ENCODE measurements around the gene ABCB4. TPM values are rescaled to one million over a fixed set of nuclear protein-coding genes. Genes with fewer than 3 reads are reported as not detected.

Gene ABCB4
- total RNA-seq, 1 experiment from 2014 or later = not detected

DNA sequence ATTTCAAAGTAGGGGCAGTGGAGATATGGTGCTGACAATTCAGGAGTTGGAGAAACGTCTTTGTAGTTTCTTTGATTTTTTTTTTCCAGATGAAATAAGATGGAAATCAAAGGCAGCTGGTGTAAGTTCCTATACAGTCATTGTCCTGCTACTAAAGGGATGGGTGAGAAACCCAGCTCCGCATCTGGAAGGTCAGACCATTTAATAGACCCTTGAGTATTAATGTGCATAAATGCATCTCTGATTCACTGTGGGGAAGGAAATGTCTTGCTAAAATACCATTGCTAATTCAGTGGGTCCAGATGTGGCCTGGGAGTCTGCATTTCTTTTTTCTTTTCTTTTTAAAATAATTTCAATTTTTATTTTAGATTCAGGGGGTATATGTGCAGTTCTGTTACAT is 15.5 kb downstream of the ABCB4 start:
- no peak overlapping the region for H2AFZ ChIP-seq (ENCODE audit: low read depth, low read length, poor library complexity, severe bottlenecking)
- H4K20me1 ChIP-seq (ENCODE audit: insufficient read depth) = no peaks in the 10 kb centered on the region
- DNase-seq (ENCODE audit: low read depth, low spot score) = no peak
- H3K79me2 ChIP-seq (ENCODE audit: insufficient read depth, low read length) = no peaks in the 10 kb centered on the region
- H3K9me2 ChIP-seq (ENCODE audit: insufficient read depth) = no peaks in the 10 kb centered on the region
- CTCF ChIA-PET = no interaction called here
- no peak for ATAC-seq
- no peaks in the 10 kb centered on the region for H3K9me3 ChIP-seq (ENCODE audit: control insufficient read depth in 1 of 2, insufficient read depth in 1 of 2, low read depth in 1 of 2, low read length in 2 of 2)
- TF ChIP-seq EZH2 (IDR thresholded peaks at IDR 0.05) = no peak
- no peak for TF ChIP-seq FOSL1 (IDR thresholded peaks at IDR 0.05; ENCODE audit: low read depth)
- no peak for TF ChIP-seq SRF (IDR thresholded peaks at IDR 0.05; ENCODE audit: low read depth)
- TF ChIP-seq TCF7L2 (IDR thresholded peaks at IDR 0.05; ENCODE audit: borderline replicate concordance, extremely low read depth, insufficient read depth, insufficient read length) = no peak
- no peak for TF ChIP-seq YY1 (IDR thresholded peaks at IDR 0.05; ENCODE audit: extremely low read depth, insufficient replicate concordance, low read depth, low read length)
- no peak for TF ChIP-seq CEBPB (IDR thresholded peaks at IDR 0.05; ENCODE audit: low read depth)
- TF ChIP-seq ZNF274 (IDR thresholded peaks at IDR 0.05; ENCODE audit: low read depth, low read length) = no peak
- TF ChIP-seq JUND (IDR thresholded peaks at IDR 0.05) = no peak
- TF ChIP-seq SIN3A (IDR thresholded peaks at IDR 0.05; ENCODE audit: low read depth) = no peak
- TF ChIP-seq POLR2A (IDR thresholded peaks at IDR 0.05; ENCODE audit: borderline replicate concordance, extremely low read depth, insufficient read depth, insufficient read length) = no peak
- TF ChIP-seq ELF1 (IDR thresholded peaks at IDR 0.05; ENCODE audit: borderline replicate concordance, low read depth) = no peak
- no peak overlapping the region for H3K4me3 ChIP-seq (replicated peaks in 1 of 2; ENCODE audit: low read depth in 1 of 2, low read length in 2 of 2)
- H3K27me3 ChIP-seq (ENCODE audit: insufficient read depth, low read length) = no peaks in the 10 kb centered on the region
- no peak overlapping the region for H3K27ac ChIP-seq (ENCODE audit: low read depth, low read length)
- H3K36me3 ChIP-seq (ENCODE audit: control insufficient read depth in 1 of 2, insufficient read depth in 2 of 2, low read length in 2 of 2) = no peaks in the 10 kb centered on the region
- no peak overlapping the region for H3K9ac ChIP-seq (ENCODE audit: low read length)
- peaks cover 0 to under 1% of the 10 kb centered on the region in 2 experiments; a peak in 1 of 4 replicates for H3K4me1 ChIP-seq (ENCODE audit: control insufficient read depth in 1 of 2, insufficient read depth in 2 of 2, low read length in 2 of 2)
- H3K4me2 ChIP-seq (ENCODE audit: low read length) = no peak overlapping the region
- intact Hi-C loops (cut with micrococcal nuclease) = no loop called here
- no TSS peak for BruUV-seq (replicated peaks)
- POLR2A ChIA-PET = no interaction called here
- RAD21 ChIA-PET (ENCODE audit: low non-redundant PET in 1 of 2, low total read pairs in 2 of 2, uncharacterized antibody in 2 of 2, unreplicated experiment in 2 of 2) = no interaction called here

DNA sequence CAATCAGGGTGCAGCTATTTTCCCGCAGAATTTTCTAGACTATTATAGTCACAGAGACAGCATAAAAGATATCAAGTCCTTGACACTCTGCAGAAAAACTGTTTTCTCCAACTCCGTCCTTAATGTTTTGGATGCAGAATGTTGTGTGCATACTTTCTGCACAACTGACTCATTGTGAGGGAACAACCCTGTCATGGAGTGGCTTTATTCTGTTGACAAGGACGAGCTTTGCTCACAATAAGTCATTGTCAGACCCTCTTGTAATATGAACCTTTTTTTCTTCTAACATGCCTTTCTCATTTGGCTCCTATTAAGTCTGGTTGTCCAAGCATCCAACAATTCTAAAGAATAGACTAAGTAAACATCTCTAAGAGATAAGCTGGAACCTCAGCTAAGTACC is 17.3 kb downstream of the ABCB4 start:
- TF ChIP-seq, protein P1, sequence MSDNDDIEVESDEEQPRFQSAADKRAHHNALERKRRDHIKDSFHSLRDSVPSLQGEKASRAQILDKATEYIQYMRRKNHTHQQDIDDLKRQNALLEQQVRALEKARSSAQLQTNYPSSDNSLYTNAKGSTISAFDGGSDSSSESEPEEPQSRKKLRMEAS (IDR thresholded peaks at IDR 0.05) = no peak
- TF ChIP-seq ZNF274 (IDR thresholded peaks at IDR 0.05; ENCODE audit: low read depth, low read length) = no peak
- TF ChIP-seq ZFX (IDR thresholded peaks at IDR 0.05) = no peak
- TF ChIP-seq JUND (IDR thresholded peaks at IDR 0.05) = no peak
- no TSS peak for BruUV-seq (replicated peaks)

More for the DNA sequence above, 17.3 kb downstream of the ABCB4 start:
- ChIA-PET POLR2A (no interaction called here), RAD21 (ENCODE audit: low non-redundant PET in 1 of 2, low total read pairs in 2 of 2, uncharacterized antibody in 2 of 2, unreplicated experiment in 2 of 2) (no interaction called here), CTCF (no interaction called here)
- Histone ChIP-seq H3K4me2 (ENCODE audit: low read length) (no peak overlapping the region), H3K9me2 (ENCODE audit: insufficient read depth) (no peaks in the 10 kb centered on the region), H3K27ac (ENCODE audit: low read depth, low read length) (no peak overlapping the region), H4K20me1 (ENCODE audit: insufficient read depth) (no peaks in the 10 kb centered on the region; the same call in 1 of the 2 replicates), H3K4me3 (replicated peaks in 1 of 2; ENCODE audit: low read depth in 1 of 2, low read length in 2 of 2) (no peak overlapping the region), H3K4me1 (ENCODE audit: control insufficient read depth in 1 of 2, insufficient read depth in 2 of 2, low read length in 2 of 2) (no peaks in the 10 kb centered on the region), H3K36me3 (ENCODE audit: control insufficient read depth in 1 of 2, insufficient read depth in 2 of 2, low read length in 2 of 2) (no peaks in the 10 kb centered on the region), H3K27me3 (ENCODE audit: insufficient read depth, low read length) (no peaks in the 10 kb centered on the region), H2AFZ (ENCODE audit: low read depth, low read length, poor library complexity, severe bottlenecking) (no peak overlapping the region), H3K9ac (ENCODE audit: low read length) (no peak overlapping the region), H3K79me2 (ENCODE audit: insufficient read depth, low read length) (no peaks in the 10 kb centered on the region), H3K9me3 (ENCODE audit: control insufficient read depth in 1 of 2, insufficient read depth in 1 of 2, low read depth in 1 of 2, low read length in 2 of 2) (no peaks in the 10 kb centered on the region)
- no peak for DNase-seq (ENCODE audit: low read depth, low spot score)
- intact Hi-C loops (cut with micrococcal nuclease) = no loop called here
- ATAC-seq = no peak

Data from HCT116 (cell line).